ENCODE results near the gene TJP1. TPM values are rescaled to one million over a fixed set of nuclear protein-coding genes. Genes with fewer than 3 reads are reported as not detected.
A peak's percentile ranks its signal among the peaks of the same experiment; 100 is the strongest.

TJP1 gene
- total and polyA plus RNA-seq, 9 of the 15 experiments (the other 6 are each of a cell fraction or from before 2014, with no cell fraction given), result 9.1 to 39.3 (median 28.0) TPM

- no peak for TF ChIP-seq CEBPZ (IDR thresholded peaks at IDR 0.05; ENCODE audit: borderline replicate concordance, low read depth, low read length)
- peak; percentile 79 for TF ChIP-seq KLF1 (tag; IDR thresholded peaks at IDR 0.05)
- no peak for TF ChIP-seq POLR2G (IDR thresholded peaks at IDR 0.05; ENCODE audit: low read depth, low read length)
- TF ChIP-seq NKRF (IDR thresholded peaks at IDR 0.05; ENCODE audit: borderline replicate concordance), result no peak
- peak; percentile 90 for TF ChIP-seq ZNF79 (CRISPR knock-in tag; IDR thresholded peaks at IDR 0.05; ENCODE audit: low read depth)
- TF ChIP-seq PML (IDR thresholded peaks at IDR 0.05; ENCODE audit: low read length), result no peak
- TF ChIP-seq TARDBP (IDR thresholded peaks at IDR 0.05), result no peak
- peak; percentile 96 for TF ChIP-seq NFXL1 (CRISPR knock-in tag; IDR thresholded peaks at IDR 0.05)
- no peak for TF ChIP-seq ID3 (CRISPR knock-in tag; IDR thresholded peaks at IDR 0.05)
- TF ChIP-seq ID3 (tag; IDR thresholded peaks at IDR 0.05), result peak; percentile 99
- TF ChIP-seq ZNF511 (CRISPR knock-in tag; IDR thresholded peaks at IDR 0.05), result no peak
- TF ChIP-seq ZNF436 (CRISPR knock-in tag; IDR thresholded peaks at IDR 0.05), result no peak
- peak; percentile 52 for TF ChIP-seq VEZF1 (CRISPR knock-in tag; IDR thresholded peaks at IDR 0.05)
- TF ChIP-seq CLOCK (CRISPR knock-in tag; IDR thresholded peaks at IDR 0.05; ENCODE audit: borderline replicate concordance), result peak; percentile 89
Measured at GRCh38 chr15:29672923-29673809, 149.1 kb downstream of the TJP1 start (continued).
